ENCODE measurements around the gene CRYBG1.
"Not testable (repeated sequence)": the region's sequence is repeated elsewhere in the genome, so short reads cannot be mapped to it uniquely, and the experiment has no call there.

Gene CRYBG1

DNA sequence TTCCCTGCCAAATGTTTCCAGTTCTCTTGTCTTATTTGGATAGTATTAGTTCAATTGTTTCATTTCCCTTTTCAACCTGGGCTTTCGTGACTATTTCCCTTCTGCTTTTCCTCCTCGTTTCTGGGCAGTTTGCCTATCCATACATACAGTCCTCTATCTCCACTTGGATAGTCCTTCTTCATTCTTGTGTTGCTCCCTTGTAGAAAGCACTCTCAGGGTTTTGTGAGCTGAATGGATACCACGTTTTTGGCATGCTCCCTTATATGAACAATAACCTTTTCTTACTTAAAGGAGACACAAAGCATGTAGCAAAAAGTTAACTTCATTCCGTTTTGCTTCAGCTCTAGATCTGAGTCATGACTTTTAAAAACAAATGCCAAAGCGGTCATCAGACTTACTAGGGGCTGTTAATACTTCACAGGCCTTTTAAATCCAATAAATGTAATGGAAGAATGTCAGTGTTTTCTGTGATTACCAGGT is 16.6 kb downstream of the CRYBG1 start:
- no peak for DNase-seq

DNA sequence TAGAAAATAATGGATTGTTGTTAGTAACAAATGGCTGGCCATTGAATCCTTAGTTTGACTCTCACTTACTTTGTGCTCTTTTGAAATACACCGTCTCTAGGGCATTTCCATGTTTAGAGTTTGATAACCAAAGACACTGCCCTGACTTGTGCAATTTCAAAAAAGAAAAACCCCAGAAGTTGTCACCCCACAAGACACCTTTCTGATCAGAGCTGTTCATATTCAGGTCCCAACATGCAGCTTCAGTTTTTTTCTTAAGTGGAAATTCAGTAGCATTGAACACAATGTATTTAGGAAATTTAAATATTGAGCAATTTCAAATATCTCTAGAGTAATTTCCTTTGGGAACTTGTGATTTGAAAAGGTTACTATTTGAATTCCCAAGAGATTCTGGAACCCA is 19.4 kb downstream of the CRYBG1 start:
- no peak for DNase-seq

DNA sequence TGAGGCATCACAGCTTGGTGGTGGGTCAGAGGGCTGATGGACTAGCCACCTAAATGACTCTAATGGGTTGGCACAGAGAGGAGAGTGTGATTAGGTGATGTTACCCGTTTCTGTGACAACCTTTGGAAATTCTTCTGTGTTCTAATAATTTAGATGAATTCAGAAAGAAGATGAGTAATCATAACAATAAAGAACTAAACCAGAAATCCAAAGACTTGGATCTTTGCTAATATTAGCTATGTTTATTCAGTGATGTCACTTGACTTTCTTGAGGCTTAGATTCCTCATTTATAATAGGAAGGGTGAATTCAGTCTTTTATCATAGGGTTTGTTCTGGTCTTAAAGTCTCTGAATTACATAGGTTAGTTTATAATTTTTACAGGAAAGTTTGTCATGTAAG is 19.9 kb downstream of the CRYBG1 start:
- no peak for DNase-seq

DNA sequence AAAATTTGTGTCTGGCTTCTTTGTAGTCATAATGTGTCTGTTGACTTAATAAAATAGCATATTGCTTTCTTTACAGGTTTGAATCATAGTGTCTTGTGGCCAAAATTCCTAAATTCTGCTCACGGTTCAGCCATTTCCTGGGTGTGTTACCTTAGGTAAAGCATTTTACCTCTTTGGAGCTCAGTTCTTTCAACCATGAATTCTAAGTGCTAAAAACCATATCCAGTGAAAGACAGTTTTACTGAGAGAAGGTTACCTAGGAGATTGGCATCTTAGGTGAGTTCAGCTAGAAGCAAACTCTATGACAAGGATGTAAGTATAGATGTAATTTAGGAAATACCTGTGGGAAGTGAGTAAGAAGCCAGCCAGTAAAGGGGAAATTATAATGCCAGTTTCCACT is 20.7 kb downstream of the CRYBG1 start:
- no peak for DNase-seq

DNA sequence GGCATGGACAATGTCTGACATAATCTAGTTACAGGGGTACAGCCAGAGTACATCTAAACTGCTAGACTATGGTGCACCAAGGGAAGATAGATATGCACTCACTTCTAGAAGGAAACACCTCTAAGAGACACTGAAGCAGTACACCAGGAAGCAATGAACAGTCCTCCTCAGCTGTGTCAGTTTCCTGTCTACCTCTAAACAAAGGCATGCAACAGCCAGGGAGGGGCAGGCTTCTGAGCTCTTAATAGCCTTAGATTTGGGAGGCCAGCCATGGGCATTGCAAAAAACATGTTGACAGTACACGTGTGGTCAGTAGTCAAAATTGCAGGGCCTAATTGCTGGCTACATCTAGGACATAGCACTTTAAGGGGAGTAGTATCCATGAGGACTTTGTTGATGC is 21.4 kb downstream of the CRYBG1 start:
- no peak for DNase-seq

DNA sequence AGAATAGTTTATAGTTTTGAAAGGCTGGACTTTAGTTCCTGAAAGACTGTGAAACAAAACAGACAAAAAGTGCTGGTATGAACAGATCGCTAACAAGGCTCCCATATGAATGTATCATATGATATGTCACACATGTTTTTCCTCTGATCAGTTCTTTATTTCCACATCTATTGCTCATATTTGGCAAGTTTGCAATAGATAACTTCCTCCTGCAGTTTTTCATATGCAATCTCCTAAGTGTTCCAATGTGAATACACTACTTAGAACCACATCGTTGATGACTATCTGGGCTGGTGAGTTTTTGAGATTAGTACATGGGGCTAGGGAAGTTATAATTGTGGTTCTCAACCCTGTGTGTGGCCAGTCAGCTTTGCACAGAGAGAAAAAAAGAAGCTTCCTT is 23.1 kb downstream of the CRYBG1 start:
- DNase-seq = no peak

DNA sequence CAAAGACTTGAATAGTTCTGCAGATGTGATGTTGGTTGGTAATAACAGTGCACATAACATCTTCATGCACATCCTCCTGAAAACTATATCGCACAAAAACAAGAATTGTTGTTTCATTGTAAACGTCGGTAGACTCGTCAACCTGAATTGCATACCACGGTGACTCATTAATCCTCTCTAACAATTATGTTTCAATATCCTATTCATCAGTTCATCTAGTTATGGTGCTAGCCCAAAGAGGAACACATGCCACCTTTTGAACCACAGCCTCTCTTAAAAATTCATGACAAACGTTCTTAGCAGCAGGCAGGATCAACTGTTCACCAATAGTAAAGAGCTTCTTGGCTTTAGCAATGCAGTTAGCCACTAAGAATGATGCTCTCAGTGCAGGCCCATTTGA is 25.0 kb downstream of the CRYBG1 start:
- DNase-seq = no peak

DNA sequence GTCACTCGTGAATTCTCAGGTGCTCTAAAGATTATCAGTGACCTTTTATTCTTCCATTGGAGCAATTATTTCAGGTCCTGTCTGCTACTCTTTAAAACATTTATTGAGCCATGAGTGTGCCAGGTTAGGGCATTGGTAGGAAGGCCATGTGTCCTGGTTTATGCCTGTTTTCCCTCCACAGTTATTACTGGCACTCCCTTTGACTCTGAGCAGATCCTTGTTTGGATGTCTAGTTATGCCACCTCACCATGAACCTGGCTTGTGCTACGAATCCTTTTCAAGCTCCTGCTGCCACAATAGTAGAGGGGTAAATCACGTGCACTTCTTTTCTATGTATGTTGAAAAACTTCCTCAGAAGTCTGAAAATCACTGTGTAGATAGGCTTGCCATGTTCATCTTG is 27.4 kb downstream of the CRYBG1 start:
- no peak for DNase-seq

DNA sequence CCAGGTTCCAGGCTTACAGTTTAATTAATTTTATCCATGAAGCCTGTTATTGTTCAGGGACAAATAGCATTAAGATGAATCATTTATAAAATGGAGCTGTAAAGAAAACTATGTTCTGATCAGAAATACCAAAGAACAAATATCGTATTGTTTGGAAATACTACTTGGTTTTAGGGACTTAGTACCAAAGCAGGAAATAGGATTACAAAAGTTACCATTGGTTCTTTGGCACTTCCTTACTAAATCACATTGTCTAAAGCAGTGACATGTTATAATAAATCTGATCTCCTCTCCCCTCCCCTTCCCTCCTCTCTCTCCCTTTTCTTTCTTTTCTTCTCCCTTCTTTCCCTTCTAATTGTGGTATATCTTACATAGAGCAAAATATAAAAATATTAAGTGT is 29.6 kb downstream of the CRYBG1 start:
- DNase-seq = no peak

DNA sequence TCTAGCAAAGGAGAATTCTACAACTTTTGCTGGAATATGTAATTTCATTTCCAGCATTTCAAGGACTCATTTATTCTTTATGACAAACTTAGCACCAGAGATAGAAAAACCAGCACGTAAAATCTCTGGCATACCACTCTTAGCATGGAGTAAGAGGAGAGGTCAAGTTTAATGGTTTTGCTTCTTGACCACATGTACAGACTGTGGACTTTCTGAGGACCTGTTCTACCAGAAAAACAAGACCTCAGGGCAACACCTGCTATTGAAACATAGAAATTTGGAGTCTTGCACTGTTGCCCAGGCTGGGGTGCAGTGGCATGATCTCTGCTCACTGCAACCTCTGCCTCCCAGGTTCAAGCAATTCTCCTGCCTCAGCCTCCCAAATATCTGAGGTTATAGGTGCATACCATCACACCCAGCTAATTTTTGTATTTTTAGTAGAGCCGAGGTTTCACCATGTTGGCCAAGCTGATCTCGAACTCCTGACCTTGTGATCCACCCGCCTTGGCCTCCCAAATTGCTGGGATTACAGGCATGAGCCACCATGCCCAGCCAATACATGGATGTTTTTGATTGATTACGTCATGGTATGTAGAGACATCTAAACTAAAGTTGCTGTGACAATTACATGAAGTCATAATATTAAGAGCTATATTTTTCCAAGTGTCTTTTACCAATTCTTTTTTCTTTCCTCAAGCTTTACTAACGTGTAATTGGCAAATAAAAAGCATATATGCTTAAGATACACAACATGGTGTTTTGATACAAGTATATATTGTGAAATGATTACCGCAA is 36.1 kb downstream of the CRYBG1 start:
- DNase-seq = no peak

DNA sequence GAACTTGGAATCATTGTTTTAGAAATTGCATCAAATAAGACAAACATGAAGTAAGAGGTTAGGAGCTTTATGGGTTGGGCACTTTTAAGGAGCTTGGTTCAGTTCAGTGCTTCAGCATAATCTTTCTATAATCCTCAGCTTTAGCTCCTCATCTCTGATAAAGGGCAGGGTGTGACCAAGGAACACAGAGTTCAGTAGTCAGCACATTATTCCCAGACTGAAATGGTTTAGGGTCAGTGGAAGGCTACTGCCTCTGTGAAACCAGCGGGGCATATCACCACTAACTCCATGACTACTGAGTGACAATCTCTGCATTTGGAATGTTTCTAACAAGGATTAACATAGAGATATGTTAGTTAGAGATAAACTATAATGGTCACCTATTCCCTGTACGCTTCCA is 36.9 kb downstream of the CRYBG1 start:
- DNase-seq = no peak

DNA sequence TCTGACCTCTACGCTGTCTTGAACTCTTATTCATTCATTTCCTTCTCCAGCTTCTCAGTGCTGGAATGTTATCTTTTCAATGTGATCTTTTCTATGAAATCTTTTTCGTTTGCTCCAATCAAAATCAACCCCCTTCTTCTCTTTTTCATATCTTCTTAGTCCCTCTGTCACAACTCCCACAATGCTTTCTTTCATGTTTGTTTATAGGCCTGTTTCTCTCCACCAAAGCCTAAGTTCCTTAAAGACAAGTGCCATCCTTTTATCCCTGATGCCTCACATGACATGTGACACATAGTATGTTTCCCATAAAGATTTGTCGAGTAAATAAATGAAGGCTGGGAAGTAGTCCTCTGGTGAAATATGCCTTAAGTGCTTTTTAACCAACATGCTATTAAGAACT is 38.1 kb downstream of the CRYBG1 start:
- DNase-seq = no peak

DNA sequence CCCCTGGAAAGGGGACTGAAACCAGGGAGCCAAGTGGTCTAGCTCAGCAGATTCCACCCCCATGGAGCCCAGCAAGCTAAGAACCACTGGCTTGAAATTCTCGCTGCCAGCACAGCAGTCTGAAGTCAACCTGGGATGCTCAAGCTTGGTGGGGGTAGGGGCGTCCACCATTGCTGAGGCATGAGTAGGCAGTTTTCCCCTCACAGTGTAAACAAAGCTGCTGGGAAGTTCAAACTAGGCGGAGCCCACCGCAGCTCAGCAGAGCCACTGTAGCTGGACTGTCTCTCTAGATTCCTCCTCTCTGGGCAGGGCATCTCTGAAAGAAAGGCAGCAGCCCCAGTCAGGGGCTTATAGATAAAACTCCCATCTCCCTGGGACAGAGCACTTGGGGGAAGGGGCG is 44.5 kb downstream of the CRYBG1 start:
- DNase-seq = not testable (repeated sequence)

DNA sequence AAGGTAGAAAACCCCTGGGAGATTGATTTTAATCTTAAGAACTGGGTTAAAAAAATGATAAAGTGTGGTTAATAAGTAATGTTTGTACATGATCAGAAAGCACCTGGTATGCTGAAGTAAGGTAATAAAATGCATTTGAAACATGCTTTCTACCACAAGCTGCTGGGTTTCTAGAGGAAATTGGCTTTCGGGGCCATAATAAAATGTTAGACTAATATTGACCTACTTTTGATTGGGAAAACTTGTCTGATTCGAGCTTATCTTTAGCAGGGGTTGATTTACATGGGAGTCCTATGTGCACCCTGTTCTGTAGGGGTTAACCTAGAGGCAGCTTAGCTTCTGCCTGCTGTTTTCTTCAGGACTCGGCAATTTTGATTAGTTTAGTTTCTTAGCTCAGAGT is 50.5 kb downstream of the CRYBG1 start:
- no peak for DNase-seq

DNA sequence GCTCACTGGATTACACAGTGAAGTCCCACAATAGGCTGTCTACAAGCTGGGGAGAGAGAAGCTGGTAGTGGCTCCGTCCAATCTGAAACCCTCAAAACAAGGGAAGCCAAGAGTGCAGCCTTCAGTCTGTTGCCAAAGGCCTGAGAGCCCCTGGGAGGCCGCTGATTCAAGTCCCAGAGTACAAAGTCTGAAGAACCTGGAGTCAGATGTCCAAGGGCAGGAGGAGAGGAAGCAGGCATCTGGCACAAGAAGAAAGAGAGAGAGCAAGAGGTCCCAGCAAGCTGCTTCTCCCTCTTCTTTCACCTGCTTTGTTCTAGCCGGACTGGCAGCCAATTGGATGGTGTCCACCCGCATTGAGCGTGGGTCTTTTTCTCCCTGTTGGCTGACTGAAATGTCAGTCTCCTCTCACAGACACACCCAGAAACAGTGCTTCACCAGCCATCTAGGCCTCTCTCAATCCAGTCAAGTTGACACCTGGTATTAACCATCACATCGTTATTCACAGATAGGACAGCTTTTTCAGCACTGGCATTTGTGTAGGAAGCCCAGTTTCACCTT is 51.2 kb downstream of the CRYBG1 start:
- DNase-seq = no peak

DNA sequence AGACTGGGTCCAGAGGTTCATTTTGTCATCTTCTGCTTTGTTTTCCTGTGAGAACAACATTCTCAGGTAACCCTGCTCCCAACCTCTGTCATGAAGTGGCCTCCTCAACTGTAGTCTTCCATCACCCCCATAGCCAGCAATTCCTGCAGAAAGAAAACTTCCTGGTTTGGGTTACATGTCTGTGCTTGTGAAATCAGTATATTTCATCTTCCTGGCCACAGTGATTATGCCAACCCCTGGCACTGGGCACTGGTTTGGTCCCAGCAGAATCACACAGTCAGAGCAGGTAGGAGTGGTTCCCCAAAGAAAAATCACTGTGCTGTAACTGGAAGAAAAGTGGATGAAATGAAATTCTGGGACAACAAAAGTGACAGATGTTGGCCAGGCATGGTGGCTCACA is 52.5 kb downstream of the CRYBG1 start:
- no peak for DNase-seq

DNA sequence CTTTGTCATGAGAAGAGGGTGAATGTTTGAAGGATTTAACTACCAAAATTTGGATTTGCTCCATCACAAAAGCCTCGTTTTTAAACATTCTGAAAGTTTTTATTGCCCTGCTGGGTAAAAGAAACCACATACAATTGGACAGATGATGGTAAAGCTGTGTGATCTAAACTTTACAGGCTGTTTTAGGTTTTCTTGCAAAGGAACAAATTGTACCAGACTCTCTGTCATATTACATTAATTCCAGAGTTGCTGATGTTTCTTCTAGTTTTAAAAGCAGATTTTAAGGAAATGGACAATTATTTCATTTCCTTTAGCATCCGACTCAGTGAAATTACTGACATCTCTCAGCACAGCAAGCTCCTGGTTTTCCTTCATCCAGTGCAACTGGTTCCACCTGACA is 53.2 kb downstream of the CRYBG1 start:
- DNase-seq = no peak

DNA sequence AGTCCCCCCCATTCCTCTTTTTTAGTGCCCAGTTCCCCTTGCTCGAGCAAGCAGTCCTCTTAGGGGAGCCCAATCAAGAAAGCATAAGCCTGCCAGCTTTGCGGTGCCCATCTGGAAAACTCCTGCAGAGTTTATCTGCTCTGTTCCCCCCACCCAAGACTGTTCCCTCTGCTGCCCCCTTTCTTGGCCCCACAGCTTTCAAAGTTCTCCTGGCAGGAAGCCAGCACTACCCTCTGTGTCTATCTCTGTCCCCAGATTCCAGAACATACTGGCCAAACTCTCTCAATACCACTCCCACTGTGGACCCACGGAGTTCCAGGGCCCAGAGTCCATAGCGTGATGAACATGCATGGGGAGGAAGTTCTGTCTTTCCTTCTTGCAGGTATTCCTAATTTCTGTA is 55.4 kb downstream of the CRYBG1 start:
- no peak for DNase-seq

DNA sequence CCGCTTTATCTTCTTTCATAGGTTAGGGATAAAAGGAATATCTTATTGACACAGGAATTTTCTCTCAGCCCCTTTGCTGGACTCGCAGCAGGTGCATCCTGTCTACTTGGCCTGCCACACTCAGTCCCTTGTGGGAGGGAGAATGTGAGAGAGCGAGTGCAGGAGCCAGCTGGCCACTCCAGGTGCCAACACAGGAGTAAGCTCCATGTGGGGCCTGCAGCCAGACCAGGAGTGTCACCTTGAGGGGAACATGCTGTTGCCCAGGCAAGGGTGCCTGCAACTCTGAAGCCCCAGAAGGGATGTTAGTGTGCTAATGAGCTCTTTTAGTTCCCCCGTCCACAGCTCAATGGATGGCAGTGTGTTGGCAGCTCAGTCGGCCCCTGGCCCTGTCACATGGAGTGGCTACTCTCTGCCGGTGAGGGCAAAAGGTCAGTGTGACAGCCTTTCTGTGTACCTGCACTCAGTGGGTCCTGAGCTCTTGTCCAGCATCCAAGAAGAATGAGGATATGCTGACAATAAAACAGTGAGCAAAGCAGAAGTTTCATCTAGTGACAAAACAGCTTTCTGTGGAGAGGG is 57.1 kb downstream of the CRYBG1 start:
- no peak for DNase-seq

DNA sequence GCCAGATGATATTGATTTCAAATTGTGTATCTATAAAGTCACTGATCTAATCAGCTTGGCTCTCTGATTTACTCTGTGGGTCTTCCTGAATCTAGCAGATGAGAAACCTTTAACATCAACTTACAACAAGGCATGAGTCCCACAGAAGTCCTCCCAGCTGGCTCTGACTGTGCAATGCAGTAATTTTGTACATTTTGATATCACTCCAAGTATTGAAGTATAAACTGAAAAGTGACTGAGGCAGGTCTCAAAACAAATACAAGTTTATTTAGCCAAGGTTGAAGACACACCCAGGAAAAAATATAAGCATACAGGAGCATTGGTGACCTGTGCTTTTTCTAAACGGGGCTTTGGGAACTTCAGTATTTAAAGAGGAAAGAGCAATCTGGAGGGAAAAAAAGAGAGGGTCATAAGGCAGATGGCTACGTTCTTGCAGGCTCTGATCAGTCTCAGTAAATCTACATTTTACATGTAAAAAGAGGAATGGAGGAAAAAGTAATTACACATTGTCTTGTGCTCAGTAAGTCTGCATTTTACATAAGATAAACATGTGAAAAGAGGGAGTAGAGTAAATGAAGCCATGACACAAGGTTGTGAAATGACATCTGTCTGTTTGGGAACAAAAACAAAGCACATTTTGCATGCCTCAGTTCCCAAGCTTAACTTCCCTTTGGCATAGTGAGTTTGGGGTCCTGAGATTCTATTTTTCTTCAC is 59.5 kb downstream of the CRYBG1 start:
- DNase-seq = no peak

DNA sequence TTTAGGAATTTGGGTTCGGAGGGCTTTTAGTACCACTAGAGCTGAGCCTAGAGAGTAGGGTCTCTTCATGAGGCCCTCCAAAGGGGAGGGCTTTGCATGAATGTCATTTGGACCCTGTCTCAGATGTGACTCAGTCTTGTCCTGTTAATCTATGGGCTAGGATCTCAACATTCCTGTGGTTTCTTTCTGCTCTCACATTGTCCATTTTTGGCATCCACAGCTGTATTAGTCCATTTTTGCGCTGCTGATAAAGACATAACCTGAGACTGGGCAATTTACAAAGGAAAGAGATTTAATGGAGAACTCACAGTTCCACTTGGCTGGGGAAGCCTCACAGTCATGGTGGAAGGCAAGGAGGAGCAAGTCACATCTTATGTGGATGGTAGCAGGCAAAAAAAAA is 61.0 kb downstream of the CRYBG1 start:
- no peak for DNase-seq

DNA sequence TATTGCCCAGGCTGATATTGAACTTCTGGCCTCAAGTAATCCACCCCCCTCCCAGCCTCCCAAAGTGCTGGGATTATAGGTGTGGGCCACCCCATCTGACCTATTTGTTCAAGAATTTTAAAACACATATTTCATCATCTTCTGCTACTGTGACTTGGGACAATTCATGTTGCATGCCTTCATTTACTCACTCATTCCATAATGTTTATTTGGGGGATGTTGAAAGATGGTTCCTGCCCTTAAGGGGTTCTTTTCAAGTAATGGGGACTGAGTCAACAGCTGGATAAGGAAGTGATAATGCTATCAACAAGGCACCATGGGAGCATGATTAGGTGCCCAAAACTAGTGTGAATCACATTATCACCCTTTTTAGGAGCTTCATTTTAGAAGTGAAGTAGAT is 62.0 kb downstream of the CRYBG1 start:
- DNase-seq = no peak

DNA sequence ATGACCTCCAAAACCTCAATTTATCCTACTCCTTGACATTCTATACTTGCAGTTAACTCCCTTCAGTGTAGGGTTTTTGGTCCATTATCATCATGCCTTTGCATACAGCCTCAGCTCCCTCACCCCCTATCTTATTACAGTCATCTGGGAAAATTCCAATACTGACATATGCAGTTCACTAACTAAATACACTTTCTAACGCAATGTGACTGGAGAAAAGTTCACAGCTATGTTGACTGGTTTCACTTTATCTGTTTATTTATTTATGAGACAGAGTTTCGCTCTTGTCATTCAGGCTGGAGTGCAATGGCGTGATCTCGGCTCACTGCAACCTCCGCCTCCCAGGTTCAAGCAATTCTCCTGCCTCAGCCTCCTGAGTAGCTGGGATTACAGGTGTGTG is 64.9 kb downstream of the CRYBG1 start:
- DNase-seq = no peak

All from activated effector memory CD4-positive, alpha-beta T cell treated with anti-CD3 and anti-CD28 coated beads, Interleukin-2, amount 50 U/mL, for 16 hours (primary cell).